ENCODE measurements around the gene KAZN. TPM values are rescaled to one million over a fixed set of nuclear protein-coding genes. Genes with fewer than 3 reads are reported as not detected.

Gene KAZN
- total and polyA plus RNA-seq, 8 donors, result 1.2 to 50.7 (median 6.8) TPM

DNA sequence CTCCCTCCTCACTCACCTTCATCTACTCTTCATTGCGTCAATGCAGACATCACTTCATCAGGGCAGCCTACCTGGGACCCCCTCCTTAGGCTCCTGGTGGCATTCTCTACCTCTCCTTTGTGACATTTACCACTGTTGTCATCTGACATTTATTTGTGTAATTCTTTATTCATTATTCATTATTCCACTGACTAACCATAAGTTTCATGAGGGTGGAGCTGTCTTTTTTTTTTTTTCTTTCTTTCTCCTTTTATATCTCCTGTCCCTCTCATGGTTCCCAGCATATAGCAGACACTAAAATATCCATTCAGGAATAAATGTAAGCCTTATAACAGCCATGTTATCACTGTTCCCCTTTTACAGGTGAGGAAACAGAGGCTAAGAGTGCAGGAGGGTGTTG, 126.8 kb downstream of the KAZN start:
- intact Hi-C loops (cut with DNase I; ENCODE audit: low total_unique reads), result no loop called here
- WGBS, 5 donors, result 79 to 100% (median 95%) methylated on average over 1 of the region's 1 CpG
- H3K27me3 ChIP-seq, result peaks cover 0 to 16% (median 4%) of the 10 kb centered on the region in 3 donors
- TF ChIP-seq, protein P1, sequence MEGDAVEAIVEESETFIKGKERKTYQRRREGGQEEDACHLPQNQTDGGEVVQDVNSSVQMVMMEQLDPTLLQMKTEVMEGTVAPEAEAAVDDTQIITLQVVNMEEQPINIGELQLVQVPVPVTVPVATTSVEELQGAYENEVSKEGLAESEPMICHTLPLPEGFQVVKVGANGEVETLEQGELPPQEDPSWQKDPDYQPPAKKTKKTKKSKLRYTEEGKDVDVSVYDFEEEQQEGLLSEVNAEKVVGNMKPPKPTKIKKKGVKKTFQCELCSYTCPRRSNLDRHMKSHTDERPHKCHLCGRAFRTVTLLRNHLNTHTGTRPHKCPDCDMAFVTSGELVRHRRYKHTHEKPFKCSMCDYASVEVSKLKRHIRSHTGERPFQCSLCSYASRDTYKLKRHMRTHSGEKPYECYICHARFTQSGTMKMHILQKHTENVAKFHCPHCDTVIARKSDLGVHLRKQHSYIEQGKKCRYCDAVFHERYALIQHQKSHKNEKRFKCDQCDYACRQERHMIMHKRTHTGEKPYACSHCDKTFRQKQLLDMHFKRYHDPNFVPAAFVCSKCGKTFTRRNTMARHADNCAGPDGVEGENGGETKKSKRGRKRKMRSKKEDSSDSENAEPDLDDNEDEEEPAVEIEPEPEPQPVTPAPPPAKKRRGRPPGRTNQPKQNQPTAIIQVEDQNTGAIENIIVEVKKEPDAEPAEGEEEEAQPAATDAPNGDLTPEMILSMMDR (IDR thresholded peaks at IDR 0.05), result no peak
- TF ChIP-seq POLR2A (IDR thresholded peaks at IDR 0.05) (no peak), EP300 (IDR thresholded peaks at IDR 0.05) (no peak), POLR2AphosphoS5 (IDR thresholded peaks at IDR 0.05) (no peak)
- H3K9me3 ChIP-seq, result no peaks in the 10 kb centered on the region
- DNase-seq, result no peak
- H3K4me3 ChIP-seq, result no peak overlapping the region
- no peaks in the 10 kb centered on the region for H3K4me1 ChIP-seq
- H3K36me3 ChIP-seq, result no peaks in the 10 kb centered on the region
- H3K27ac ChIP-seq, result no peak overlapping the region

GRCh38 chr1:14725695-14726094, 127.2 kb downstream of the KAZN start:
- Histone ChIP-seq H3K9me3 (no peaks in the 10 kb centered on the region), H3K4me1 (no peaks in the 10 kb centered on the region), H3K4me3 (no peak overlapping the region), H3K36me3 (no peaks in the 10 kb centered on the region), H3K27ac (no peak overlapping the region), H3K27me3 (peaks cover 0 to 16% (median 4%) of the 10 kb centered on the region in 3 donors)
- WGBS, 5 donors, result 47 to 74% (median 64%) methylated on average over 2 of the region's 2 CpGs
- intact Hi-C loops (cut with DNase I; ENCODE audit: low total_unique reads), result no loop called here
- DNase-seq, result no peak
- TF ChIP-seq POLR2AphosphoS5 (IDR thresholded peaks at IDR 0.05), result no peak
- TF ChIP-seq EP300 (IDR thresholded peaks at IDR 0.05), result no peak
- no peak for TF ChIP-seq POLR2A (IDR thresholded peaks at IDR 0.05)
- TF ChIP-seq, protein P1 (IDR thresholded peaks at IDR 0.05), result no peak

GRCh38 chr1:14726606-14727005, 128.1 kb downstream of the KAZN start:
- Histone ChIP-seq H3K36me3 (no peaks in the 10 kb centered on the region), H3K27me3 (peaks cover 0 to 16% (median 4%) of the 10 kb centered on the region in 3 donors), H3K4me3 (no peak overlapping the region), H3K27ac (no peak overlapping the region), H3K9me3 (no peaks in the 10 kb centered on the region), H3K4me1 (peaks cover 0 to under 1% (median under 1%) of the 10 kb centered on the region in 4 donors)
- intact Hi-C loops (cut with DNase I; ENCODE audit: low total_unique reads), result no loop called here
- WGBS, 5 donors, result 62 to 83% (median 72%) methylated on average over 6 of the region's 6 CpGs
- no peak for DNase-seq
- TF ChIP-seq EP300 (IDR thresholded peaks at IDR 0.05) (no peak), POLR2A (IDR thresholded peaks at IDR 0.05) (no peak), POLR2AphosphoS5 (IDR thresholded peaks at IDR 0.05) (no peak)
- TF ChIP-seq, protein P1 (IDR thresholded peaks at IDR 0.05), result no peak

DNA sequence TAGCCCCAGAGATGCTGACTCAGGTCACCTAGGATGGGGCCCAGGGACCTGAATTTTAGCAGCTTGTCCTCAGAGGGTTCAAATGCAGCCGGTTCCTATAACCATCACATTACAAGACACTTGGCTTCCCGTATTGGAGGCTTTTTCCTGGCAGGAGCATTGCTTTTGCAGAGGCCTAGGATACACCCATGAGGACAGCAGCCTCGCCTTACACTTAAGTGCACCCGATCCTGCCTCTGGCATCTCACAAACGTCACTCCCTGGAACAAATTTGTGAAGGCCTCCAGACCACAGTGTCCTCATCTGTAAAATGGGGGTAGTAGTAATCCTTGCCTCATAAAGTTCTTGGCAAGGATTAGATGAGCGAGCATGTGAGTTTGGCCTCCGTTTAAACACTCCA, 130.0 kb downstream of the KAZN start:
- no peak for DNase-seq

More for the DNA sequence above, 130.0 kb downstream of the KAZN start:
- H3K36me3 ChIP-seq, result no peaks in the 10 kb centered on the region
- H3K4me3 ChIP-seq, result no peak overlapping the region
- no peak for TF ChIP-seq EP300 (IDR thresholded peaks at IDR 0.05)
- TF ChIP-seq POLR2AphosphoS5 (IDR thresholded peaks at IDR 0.05), result no peak
- TF ChIP-seq POLR2A (IDR thresholded peaks at IDR 0.05), result no peak
- TF ChIP-seq, protein P1 (IDR thresholded peaks at IDR 0.05), result no peak
- no peak overlapping the region for H3K27ac ChIP-seq
- H3K9me3 ChIP-seq, result no peaks in the 10 kb centered on the region
- WGBS, 5 donors, result 81 to 89% (median 84%) methylated on average over 7 of the region's 7 CpGs
- H3K27me3 ChIP-seq, result peaks cover 0 to 19% (median 5%) of the 10 kb centered on the region in 3 donors
- peaks cover 0 to 15% (median 7%) of the 10 kb centered on the region in 4 donors for H3K4me1 ChIP-seq
- intact Hi-C loops (cut with DNase I; ENCODE audit: low total_unique reads), result no loop called here
